ENCODE measurements around the gene UBALD1.

UBALD1 gene

DNA sequence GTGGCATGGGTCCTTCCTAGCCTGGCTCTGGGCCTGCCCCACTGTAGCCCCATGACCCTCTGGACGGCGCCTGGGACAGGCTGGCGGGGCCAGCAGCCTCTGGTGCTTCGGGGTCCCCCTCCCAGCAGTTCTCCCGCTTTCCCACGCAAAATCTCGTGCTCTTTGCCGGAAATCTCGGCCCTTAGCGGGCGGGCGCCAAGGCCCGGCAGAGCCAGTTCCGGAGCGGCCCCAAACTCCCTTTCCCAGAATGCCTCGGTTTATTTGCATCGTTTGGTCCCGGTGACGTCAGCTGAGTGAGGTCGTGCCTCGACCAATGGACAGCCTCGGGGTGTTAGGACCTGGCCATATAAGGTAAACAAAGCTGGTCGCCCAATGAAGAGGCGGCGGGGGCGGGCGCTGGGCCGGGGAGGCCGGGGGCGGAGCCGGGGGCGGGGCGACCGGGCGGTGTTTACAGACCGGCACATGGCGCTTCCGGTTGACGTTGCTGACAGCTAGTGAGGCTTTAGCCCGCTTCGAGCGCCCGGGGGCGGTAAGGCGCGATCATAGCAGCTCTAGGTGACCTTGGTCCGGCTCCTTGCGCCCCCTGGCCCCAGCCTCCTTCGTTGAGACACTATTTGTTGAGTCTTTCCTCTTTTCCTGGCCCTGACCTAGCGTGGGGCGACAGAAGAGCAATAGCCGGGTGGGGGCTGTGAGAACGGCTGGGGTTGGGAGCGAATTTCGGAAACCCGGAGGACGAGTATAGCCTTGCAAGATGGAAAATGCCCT lies 1.5 kb upstream of the UBALD1 start:
- peak; percentile 99 for DNase-seq (ENCODE audit: low spot score)

DNA sequence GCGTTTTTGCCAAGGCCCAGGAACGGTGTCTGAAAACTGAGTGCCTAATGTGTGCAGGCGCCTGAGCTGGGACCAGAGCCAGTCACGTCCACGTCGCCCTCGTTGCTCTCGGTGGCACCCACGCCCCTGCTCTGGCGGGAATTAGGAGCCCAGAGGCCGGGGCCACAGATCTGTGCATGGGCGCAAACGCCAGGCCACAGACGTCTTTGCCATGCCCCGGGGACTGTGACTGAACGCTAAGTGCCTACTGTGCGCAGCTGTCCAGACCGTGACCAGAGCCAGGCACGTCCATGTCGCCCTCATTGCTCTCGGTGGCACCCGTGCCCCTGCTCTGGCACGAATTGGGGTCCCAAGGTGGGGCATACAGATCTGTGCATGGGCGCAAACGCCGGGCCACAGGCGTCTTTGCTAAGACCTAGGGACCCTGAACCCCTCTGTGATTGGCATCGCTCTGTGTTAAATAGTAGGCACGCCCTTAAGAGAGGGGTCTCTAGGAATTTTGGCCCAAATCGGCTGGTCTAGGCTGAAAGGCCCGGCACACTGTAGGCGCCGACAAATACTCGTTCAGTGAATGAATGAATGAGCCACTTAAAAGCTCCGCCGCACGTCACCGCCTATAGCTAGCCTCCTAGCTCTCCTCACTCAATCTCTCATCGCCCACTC lies 827 bp upstream of the UBALD1 start:
- DNase-seq (ENCODE audit: low spot score), result no peak

DNA sequence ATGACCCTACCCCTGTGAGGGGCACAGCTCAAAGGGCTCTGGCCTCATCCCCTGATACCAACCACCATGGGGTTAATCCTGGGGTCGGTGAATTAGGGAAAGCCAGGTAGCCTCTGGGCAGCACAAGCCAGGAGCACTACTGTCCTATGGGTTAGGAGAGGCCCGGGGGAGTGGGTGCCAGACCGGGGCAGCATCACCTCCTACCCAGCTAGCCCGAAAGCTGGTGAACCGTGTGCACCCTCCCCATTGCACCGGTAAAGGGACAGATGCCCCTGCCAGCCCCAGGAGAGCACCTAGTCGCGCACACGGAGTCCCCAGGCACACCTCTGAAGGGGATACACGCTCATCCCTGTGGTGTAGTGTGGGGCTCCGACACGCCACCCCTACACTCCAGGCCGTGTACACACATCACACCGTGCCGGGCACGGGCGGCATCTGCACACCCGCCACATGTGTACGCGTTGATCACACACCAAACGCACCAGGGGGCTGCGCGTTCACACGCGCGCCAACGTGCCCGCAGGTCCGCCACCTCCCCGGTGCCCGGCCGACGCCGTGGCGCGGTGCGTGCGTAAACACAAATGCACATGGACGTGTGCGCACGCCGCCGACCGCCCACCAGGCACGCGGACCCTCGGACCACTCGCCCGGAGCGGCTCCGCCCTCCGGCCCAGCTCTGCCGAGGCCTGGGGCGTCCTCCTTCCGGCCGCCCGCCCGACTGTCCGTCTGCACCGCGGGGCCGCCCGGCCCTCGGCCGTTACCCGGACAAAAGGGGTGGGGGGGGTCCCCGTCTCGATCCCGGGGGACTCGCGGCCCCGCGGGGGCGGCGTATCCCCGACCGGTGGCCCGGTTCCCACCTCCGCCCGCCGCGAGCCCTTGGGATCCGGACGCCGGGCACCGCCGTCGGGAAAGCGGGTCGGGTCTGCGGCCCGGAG lies 785 bp downstream of the UBALD1 start:
- peak; percentile 65 for DNase-seq (ENCODE audit: low spot score)

DNA sequence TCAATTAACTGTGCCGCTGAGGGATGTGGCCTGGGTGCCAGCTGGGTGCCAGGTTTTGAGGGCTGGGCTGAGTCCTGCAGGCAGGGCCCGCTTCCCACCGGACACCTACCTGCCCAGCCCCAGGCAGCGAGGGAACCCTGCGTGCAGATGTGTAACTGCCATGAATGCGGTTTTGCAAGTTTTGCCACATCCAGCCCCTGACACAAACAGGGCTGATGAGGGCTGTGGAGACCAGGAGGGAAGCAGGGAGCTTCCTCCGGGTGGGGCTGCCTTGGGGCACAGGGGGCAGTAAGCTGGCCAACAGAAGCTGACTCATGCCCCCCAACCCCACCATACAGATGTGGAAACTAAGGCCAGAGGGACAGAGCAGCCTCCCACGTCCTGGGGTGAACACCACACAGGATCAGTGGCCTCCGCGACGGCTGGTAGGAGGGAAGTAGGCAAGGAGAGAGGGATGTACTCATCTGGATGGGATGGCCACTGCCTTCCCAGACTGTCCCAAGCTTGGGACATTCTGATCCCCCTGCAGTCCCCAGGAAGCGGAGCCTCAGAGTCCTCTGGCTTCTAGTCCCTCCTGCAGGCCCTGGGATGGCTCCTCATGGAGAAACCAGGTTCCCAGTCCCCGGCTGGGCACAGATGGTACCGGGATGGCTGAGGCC lies 1.6 kb downstream of the UBALD1 start:
- no peak for DNase-seq (ENCODE audit: low spot score)

DNA sequence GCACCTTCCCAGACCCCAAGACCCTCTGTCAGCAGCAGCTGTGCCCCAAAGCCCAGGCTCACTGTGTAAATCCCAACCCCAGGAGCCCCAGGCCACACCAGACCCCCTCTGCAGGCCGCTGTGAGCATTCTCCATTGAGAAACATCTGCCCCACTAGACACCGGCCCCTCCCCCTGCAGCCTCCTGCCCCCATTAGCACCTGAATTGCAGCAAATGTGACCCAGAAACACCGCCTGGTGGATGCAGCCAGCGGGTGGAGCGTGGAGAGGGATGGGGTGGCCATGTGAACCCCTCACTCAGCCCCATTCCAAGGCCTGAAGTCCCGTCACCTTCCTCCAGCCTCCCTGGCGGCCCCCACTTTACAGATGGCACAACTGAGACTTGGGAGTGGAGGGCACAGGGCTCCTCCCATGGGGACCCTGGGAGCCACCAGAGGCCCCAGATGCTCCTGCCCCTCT lies 2.2 kb downstream of the UBALD1 start:
- DNase-seq (ENCODE audit: low spot score), result no peak

DNA sequence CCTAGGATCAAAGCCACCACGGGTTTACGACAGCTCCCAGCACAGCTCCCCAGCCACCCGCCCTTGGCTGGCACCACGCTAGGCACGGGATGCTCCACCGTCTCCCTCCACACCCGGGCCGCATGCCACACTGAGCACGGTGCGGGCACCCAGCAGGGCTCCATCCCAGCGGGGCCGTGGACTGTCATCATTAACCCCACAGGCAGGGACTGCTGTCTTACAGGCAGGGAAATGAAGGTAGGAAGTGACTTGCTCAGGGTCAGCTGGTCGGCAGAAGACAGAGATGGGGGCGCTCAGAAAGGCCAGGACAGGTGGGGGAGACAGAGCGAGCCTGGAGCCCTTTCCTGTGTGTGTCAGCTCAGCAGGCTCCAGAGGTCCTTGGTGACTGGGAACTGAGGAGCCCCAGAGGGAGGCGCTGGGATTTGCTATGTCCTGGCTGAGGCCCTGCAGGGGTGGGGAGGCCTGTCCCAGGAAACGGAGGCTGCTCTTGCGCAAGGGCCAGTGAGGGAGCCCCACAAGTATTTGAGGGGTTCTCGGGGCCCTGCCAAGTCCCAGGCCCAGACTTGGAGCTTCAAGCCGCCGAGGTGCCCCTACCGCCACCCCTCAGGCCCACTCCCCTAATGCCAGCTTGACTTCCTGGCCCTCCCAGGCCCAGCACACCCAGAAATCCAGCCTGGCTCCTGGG lies 3.2 kb downstream of the UBALD1 start:
- DNase-seq (ENCODE audit: low spot score), result peak; percentile 60

DNA sequence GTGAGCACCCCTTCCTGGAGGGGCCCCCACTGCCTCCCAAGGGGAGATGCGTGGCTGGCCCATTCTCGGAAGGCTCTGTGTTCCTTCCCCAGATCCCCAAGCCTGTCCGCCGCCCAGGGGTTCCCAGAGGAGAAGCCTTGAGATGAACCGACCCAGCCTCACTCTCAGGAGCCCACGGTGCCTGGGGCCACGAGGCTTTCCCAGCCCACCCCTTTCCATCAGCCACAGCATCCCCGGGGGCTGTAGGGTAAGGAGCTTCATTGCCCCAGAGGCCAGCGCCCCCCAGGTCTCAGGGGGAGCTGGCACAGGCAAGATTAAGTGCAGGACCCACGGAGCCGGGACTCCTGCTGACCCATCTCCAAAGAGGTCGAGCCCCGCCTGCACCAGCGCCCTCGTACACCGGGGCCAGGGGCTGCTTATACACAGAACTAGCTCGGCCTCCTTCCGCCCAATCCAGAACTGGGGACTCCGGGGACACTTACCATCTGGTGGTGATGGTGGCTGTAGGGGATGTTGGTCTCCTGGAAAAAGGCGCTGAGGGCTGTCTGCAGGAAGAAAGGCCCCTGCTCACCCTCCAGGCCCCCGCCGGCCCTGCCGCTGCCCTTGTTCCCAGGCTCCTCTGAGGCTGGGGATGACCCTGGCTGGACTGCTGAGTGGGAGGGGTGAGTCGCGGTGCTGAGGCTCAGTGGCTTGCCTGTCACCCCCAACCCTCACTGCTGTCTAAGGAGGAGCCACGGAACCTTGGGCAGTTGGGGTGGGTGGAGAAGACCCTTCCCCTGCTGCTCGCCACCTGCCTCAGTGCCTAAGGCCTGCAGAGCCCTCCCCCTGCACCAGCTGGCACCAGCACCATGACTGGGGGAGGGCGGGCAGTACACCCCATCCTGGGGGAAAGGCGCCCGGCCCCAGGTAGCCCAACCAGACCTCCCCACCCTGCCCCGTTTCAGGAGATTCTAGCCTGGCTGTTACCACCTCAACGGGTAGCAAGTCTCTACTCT lies 4.4 kb downstream of the UBALD1 start:
- no peak for DNase-seq (ENCODE audit: low spot score)

DNA sequence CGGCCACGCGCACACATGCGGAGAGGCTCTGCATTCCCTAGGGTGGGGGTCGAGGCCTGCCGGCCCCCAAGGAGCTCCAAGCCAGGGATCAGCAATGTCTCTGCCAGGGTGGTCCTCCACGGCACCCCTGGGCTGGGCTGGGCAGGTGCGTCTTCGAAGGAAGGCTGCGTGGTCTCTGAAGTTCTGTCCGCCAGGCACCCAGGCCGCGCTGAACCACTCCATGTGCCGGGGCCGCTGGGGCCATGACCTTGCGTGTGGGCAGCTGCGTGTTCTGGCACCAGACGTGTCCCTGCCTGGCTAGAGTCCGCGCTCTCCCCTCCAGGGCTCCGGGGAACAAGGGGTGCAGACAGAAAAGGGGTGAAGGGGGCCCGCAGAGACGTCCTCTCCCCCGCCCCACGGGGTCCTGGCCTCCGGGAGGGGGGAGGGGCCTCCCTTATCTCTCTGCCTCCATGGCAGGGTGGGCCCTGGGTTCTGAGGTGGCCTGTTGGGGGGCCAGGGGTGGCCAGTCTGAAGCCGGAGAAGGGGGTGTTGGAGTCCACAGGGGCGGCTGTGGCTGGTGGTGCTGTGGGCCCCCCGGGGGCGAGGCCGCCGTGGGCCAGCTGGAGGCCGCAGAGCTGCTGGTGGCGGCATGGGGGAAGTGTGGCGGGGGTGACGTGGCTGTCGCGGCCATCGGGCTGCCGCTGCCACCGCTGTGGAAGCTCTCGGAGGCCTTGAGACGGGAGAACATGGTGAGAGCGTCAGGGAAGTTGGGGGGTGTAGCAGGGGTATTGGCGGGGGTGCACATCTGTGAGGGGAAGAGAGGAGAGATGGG lies 5.3 kb downstream of the UBALD1 start:
- no peak for DNase-seq (ENCODE audit: low spot score)

DNA sequence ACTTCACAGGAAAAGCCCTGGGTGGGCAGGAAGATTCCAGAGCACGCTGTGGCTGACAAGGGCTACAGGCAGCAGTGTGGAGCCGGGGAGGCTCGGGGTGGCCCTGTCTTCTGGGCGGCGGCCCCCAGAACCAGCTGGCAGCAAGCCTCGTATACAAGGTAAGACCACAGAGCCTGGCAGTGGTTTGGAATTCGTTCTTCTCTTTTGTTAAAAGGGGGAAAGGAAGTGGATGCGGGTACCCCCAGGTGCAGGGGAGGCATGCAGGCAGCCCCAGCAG lies 6.0 kb downstream of the UBALD1 start:
- no peak for DNase-seq (ENCODE audit: low spot score)

DNA sequence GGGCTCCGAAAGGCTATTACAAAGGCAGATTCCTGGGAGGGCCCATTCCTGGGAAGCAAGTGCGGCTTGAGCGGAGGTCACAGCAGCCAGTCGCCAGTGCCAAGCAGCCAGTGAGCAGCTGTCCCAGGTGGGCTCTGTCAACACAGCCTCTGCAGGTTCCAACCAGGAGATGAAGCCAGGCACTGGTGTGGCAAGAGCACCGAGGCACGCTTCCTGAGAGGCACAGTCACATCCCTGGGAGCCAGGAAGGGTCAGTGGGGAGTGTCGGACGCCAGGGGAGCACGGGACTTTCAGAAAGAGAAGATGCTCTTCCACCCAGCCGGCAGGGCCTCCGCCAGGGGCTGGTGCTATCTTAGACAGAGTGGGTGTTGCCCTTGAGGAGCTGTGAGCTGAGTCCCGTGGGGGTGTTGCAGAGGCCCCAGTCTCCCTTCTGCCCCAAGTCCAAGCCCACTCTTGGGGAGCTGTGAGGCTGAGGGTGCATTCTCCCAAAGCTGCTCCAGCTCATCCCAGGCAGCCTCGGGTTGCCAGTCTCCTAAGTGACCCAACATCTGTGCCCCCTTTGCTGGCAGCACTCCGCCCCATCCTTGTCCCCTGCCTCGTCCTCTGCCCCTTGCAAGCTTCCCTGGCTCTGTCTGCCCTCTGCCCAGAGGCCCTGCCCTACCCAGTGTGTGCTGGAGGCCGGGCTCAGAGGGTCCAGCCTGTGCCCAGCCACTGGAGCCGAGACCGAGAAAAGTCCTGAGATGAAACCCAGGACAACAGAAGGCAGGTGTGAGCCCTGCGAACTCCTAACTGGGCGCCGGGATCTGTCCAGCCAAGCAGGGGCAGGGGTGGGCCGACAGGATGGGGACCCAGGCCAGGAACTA lies 6.6 kb downstream of the UBALD1 start:
- DNase-seq (ENCODE audit: low spot score), result no peak

DNA sequence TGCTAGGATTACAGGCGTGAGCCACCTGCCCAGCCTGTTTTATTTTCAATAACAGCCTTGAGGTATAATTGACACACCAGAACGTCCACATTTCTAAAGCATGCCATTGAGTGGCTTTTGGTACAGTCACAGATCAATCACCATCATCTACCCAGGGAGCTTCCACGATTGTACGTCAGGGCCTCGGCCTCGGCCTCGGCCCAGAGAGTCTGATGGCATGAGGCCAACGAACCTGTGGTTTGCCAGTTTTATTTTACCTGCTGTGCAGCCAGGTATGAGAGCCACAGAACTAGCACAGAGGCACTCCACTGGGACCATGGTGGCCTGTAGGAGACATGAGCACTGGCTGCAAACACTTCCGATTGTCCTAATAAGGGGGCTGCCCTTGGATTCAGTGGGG lies 8.3 kb downstream of the UBALD1 start:
- no peak for DNase-seq (ENCODE audit: low spot score)

DNA sequence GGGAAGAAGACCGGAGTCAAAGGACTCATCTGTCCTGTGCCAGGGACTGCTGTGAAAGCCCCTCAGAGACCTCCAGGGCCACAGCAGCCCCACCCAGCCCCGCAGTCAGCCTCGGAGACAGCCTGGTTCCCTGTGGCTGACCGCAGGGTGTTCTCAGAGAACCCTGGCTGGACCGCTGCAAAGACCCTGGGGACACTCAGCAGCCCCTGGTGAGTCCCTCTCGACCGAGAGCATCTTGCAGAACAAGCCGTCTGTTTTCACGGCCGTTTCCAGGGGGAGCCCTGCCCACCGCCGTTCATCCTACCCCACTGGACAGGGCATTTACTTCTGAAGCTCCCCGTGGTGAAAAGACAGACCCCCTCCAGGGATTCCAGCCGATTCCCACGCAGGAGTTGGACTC lies 10.3 kb downstream of the UBALD1 start:
- DNase-seq (ENCODE audit: low spot score), result no peak

DNA sequence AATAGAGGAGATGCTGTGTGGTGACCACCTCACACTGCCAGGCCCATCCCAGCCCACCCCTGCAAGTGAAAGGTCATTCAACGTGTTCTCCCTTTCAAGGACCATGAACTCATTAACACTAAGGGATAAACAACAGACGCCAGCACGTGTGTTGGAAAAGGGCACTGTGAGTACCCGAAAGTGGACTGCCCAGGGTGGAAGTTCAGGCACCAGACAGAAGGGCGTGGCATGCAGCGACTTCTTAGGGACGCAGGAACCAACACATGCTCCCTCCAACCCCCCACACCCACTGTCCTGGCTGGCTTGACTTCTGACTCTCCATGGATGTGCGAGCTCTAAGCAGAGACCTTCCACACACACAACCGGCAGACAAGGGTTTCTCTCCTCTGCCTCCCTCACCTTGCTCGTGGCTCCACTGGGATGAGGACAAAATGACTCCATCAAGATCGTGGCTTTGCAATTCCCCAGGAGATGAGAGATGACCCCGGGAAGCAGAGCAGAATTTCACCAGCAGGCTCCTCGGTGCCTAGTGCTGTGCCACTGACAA lies 11.0 kb downstream of the UBALD1 start:
- DNase-seq (ENCODE audit: low spot score), result no peak

DNA sequence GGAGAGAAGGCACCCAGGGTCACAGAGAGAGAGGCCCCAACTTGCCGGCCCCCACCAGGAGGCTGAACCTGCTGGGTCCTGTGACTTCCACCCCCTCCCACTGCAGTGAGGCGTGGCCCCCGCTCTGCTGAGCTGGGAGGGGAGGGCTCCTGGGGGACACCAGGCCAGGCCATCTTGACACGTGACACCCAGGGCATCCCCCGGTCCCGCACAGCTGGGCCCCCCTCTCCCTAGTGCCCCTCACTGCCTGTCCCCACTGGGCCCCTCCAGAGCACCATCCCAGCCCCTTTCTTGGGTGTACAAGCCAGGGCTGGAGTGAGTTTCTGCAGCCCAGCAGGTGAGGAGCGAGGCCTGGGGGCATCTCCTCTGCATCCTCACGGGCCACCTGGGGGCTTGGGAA lies 12.4 kb downstream of the UBALD1 start:
- no peak for DNase-seq (ENCODE audit: low spot score)

DNA sequence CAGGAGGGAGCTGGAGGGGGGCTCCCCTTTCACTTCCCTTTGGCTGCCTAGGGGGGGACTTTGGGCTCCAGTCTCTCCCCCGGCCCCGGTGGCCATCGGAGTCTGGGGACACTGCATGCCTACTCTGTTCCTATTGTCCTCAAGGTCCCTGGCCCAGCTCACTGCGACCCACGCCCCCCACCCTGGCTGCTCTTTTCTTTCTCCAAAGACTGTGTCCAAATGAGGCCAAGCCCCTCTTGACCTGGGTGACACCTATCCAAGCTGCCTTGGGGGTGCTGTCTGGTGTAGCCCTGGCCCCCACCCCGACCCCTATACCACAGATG lies 12.9 kb downstream of the UBALD1 start:
- no peak for DNase-seq (ENCODE audit: low spot score)

DNA sequence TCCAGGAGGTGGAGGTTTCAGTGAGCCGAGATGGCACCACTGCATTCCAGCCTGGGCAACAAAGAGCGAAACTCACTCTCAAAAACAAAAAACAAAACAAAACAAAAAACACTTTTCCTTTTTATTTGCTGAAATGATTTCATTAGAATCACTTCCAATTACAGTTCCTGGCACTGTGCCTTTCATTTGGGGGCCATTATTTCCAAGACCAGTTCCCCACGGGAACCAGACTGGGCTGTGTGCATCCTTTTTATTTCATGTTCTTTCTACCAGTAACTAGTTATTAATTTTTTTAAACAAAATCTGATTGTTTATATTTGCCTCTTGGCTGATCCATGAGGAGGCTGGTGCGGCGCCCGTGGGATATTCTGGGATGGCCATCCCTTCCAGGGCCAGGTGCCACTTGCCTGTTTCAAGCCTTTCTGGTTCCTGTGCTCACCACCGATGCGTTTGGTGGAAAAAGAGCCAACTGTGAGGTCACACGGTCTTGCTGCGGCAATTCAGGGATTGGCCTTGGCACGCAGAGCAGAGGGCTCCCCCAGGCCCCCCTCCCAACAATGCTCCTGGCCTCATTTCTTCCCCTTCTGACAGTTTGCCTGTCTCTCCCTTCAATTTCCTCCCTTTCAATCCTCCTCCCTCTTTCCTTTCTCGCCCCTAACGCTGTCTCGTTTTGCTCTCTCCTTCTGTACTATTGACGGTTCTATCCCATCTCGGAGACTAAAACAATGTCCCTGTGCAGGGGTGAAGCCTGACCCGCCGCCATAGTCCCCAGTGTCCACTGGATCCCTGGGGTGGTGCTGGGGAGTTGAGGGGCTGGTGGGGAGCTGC lies 13.4 kb downstream of the UBALD1 start:
- peak; percentile 47 for DNase-seq (ENCODE audit: low spot score)

DNA sequence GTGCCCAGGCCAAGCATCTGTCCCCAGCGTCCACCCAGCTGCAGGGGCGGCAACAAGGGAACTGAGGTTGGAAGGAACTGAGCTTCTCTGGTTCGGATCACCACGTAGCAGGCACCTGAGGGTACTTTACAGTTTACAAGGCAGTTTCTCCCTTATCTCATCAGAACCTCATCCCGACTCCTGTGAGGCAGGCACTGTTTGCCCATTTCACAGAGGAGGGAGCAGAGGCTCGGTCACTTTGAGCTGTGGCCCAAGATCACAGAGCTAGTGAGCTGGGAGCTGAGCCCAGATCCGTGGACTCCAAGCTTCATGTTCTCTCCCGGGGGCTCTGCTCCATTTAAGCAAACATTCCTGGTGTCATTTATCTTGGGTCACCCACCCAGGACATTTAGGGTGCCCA lies 15.1 kb downstream of the UBALD1 start:
- DNase-seq (ENCODE audit: low spot score), result no peak

DNA sequence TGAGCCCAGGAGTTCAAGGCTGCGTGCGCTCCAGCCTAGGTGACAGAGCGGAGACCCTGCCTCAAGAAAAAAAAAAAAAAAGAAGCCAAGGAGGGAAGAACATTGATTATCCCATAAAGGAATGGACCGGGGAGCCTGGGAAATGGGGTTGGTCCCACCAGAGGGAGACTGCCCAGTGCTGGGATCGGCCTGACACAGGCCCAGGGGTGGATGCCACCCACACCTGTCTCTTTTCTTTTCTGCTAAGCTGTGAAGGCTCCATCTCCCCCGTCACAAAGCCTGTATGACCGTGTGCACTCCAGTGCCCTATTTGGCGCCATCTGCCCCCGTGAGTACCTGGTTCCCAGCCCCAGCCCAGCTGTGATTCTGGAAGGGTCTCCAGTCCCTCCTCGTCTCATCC lies 15.7 kb downstream of the UBALD1 start:
- no peak for DNase-seq (ENCODE audit: low spot score)

Data from AG08396 (cell line).